Loucy (cell line): ENCODE data around the gene RPH3AL.
"Not testable (repeated sequence)": the region's sequence is repeated elsewhere in the genome, so short reads cannot be mapped to it uniquely, and the experiment has no call there.

ENCODE experiments used
- H2AFZ ChIP-seq: fragments of 200-600 bp; sonication (generic); 2 replicates; pipeline ENCODE4 v1.6.0; 2016; ENCODE audit warnings: antibody characterized with exemption, mild to moderate bottlenecking, low read length, moderate library complexity
- H3F3A ChIP-seq: fragments of 200-600 bp; 2 replicates; pipeline ENCODE4 v1.6.0; 2016; ENCODE audit warnings: antibody characterized with exemption, low read depth, mild to moderate bottlenecking
- H3K27me3 ChIP-seq: fragments of 200-600 bp; sonication (generic); 2 replicates; pipeline ENCODE4 v1.6.1; 2014; ENCODE audit warnings: low read length, mild to moderate bottlenecking; ENCODE audit not compliant: insufficient read depth, poor library complexity, severe bottlenecking
- H3K36me3 ChIP-seq: fragments of 200-600 bp; sonication (generic); 2 replicates; pipeline ENCODE4 v1.6.1; 2016; ENCODE audit warnings: low read length; ENCODE audit not compliant: insufficient read depth
- H3K4me1 ChIP-seq: fragments of 200-600 bp; sonication (generic); 2 replicates; pipeline ENCODE4 v1.5.1; 2014; ENCODE audit warnings: low read length, mild to moderate bottlenecking; ENCODE audit not compliant: insufficient read depth, poor library complexity, severe bottlenecking
- H3K4me2 ChIP-seq: fragments of 200-600 bp; sonication (generic); 2 replicates; pipeline ENCODE4 v1.6.0; 2014; ENCODE audit warnings: antibody characterized with exemption, low read length, low read depth, mild to moderate bottlenecking; ENCODE audit not compliant: poor library complexity, severe bottlenecking
- H3K4me3 ChIP-seq: fragments of 200-600 bp; sonication (generic); 2 replicates; pipeline ENCODE4 v1.5.1; 2014; ENCODE audit warnings: low read length, mild to moderate bottlenecking, mixed read lengths; ENCODE audit not compliant: poor library complexity, severe bottlenecking
- H3K79me2 ChIP-seq: fragments of 200-600 bp; sonication (generic); 2 replicates; pipeline ENCODE4 v1.6.1; 2014; ENCODE audit warnings: low read length; ENCODE audit not compliant: insufficient read depth
- H3K9ac ChIP-seq: fragments of 200-600 bp; sonication (generic); 2 replicates; pipeline ENCODE4 v1.6.0; 2014; ENCODE audit warnings: mild to moderate bottlenecking, low read depth, low read length, moderate library complexity; ENCODE audit not compliant: poor library complexity, severe bottlenecking
- H3K9me2 ChIP-seq: fragments of 200-600 bp; sonication (generic); replicated peaks from 2 replicates; pipeline ENCODE4 v1.6.1; 2016; ENCODE audit warnings: low read depth, low read length, mixed read lengths
- H3K9me3 ChIP-seq: fragments of 200-600 bp; sonication (generic); 2 replicates; pipeline ENCODE4 v1.6.1; 2014; ENCODE audit warnings: mild to moderate bottlenecking, antibody characterized with exemption, low read length, low read depth; ENCODE audit not compliant: insufficient read depth
- H4K20me1 ChIP-seq: fragments of 200-600 bp; sonication (generic); 2 replicates; pipeline ENCODE4 v1.6.0; 2014; ENCODE audit warnings: antibody characterized with exemption, low read length, mild to moderate bottlenecking; ENCODE audit not compliant: insufficient read depth, poor library complexity, severe bottlenecking
- EZH2phosphoT487 ChIP-seq: fragments of 200-600 bp; IDR thresholded peaks from 2 replicates; pipeline ENCODE4 v1.6.1; 2018; ENCODE audit warnings: antibody characterized with exemption, mild to moderate bottlenecking, moderate library complexity, borderline replicate concordance
- TF ChIP-seq, protein P1 (sequence below): fragments of 200-600 bp; sonication (generic); conservative IDR thresholded peaks from 2 replicates; pipeline ENCODE4 v1.5.1; 2014; ENCODE audit warnings: mild to moderate bottlenecking, antibody characterized with exemption, low read length

Gene RPH3AL

DNA sequence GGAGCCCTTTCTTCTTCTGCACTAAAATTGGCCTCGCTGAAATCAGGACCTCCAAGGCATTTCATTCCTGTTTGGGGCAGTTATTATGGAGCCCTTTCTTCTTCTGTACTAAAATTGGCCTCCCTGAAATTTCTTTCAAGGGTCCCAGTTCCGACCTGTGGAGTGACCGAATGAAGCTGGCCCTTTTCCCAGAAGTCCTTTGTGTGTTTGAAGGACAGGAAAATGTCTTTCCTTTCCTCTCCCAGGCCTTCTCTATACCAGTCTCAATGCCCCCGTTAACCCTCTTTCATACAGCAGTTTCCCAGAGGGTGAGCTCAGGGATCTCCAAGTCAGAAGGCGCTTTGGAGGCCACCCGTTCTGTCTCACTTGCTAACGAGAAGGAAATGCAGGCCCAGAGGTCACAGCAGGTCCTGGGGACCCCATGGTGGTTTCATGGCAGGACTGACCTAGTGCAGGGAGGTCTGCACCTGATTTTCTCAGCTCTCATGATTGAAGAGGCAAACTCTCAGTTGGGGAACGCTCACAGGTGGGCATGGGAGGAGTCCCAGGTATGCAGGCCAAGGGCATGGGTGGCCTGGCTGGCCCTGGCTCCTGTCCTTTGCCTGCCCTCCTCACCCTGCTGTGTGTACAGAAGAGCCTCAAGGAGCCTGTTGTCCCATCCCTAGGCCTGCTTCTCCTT lies 134.0 kb downstream of the RPH3AL start:
- Histone ChIP-seq H3K36me3 (no peaks in the 10 kb centered on the region), H3K27me3 (no peaks in the 10 kb centered on the region), H3K9ac (no peak overlapping the region), H3K79me2 (no peaks in the 10 kb centered on the region), H3K4me3 (no peak overlapping the region), H3K4me1 (no peaks in the 10 kb centered on the region), H4K20me1 (no peaks in the 10 kb centered on the region), H3K9me2 (no peaks in the 10 kb centered on the region), H3F3A (no peaks in the 10 kb centered on the region), H2AFZ (no peak overlapping the region), H3K4me2 (no peak overlapping the region), H3K9me3 (peaks cover 3% of the 10 kb centered on the region; the same call in 1 of the 2 replicates)
- TF ChIP-seq, protein P1, sequence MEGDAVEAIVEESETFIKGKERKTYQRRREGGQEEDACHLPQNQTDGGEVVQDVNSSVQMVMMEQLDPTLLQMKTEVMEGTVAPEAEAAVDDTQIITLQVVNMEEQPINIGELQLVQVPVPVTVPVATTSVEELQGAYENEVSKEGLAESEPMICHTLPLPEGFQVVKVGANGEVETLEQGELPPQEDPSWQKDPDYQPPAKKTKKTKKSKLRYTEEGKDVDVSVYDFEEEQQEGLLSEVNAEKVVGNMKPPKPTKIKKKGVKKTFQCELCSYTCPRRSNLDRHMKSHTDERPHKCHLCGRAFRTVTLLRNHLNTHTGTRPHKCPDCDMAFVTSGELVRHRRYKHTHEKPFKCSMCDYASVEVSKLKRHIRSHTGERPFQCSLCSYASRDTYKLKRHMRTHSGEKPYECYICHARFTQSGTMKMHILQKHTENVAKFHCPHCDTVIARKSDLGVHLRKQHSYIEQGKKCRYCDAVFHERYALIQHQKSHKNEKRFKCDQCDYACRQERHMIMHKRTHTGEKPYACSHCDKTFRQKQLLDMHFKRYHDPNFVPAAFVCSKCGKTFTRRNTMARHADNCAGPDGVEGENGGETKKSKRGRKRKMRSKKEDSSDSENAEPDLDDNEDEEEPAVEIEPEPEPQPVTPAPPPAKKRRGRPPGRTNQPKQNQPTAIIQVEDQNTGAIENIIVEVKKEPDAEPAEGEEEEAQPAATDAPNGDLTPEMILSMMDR, result no peak
- no peak for TF ChIP-seq EZH2phosphoT487

DNA sequence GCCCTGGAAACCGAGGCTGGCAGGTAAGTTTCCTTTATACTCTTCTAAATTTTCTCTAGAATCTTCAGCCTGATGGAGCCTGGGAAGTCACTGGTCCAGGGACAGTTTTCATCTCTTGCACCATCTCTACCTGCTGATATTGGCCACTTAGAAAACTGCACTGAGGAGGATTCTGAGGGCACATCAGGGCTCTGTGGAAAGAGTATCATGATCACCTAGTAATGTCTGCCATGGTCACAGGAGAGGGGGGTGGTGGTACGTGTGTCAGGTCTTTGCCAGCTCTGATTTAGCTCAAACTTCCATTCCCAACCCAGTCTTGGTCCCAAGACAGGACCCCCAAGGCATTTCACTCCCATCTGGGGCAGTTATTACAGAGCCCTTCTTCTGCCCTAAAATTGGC lies 136.0 kb downstream of the RPH3AL start:
- H3K4me2 ChIP-seq, result no peak overlapping the region
- H3F3A ChIP-seq, result no peaks in the 10 kb centered on the region
- no peaks in the 10 kb centered on the region for H3K36me3 ChIP-seq
- no peaks in the 10 kb centered on the region for H3K4me1 ChIP-seq
- no peak overlapping the region for H3K9ac ChIP-seq
- no peaks in the 10 kb centered on the region for H4K20me1 ChIP-seq
- no peaks in the 10 kb centered on the region for H3K27me3 ChIP-seq
- no peaks in the 10 kb centered on the region for H3K9me2 ChIP-seq
- H3K9me3 ChIP-seq, result peaks cover 7% of the 10 kb centered on the region; the same call in 1 of the 2 replicates
- TF ChIP-seq, protein P1, result no peak
- TF ChIP-seq EZH2phosphoT487, result no peak
- no peak overlapping the region for H3K4me3 ChIP-seq
- H3K79me2 ChIP-seq, result no peaks in the 10 kb centered on the region
- H2AFZ ChIP-seq, result no peak overlapping the region

DNA sequence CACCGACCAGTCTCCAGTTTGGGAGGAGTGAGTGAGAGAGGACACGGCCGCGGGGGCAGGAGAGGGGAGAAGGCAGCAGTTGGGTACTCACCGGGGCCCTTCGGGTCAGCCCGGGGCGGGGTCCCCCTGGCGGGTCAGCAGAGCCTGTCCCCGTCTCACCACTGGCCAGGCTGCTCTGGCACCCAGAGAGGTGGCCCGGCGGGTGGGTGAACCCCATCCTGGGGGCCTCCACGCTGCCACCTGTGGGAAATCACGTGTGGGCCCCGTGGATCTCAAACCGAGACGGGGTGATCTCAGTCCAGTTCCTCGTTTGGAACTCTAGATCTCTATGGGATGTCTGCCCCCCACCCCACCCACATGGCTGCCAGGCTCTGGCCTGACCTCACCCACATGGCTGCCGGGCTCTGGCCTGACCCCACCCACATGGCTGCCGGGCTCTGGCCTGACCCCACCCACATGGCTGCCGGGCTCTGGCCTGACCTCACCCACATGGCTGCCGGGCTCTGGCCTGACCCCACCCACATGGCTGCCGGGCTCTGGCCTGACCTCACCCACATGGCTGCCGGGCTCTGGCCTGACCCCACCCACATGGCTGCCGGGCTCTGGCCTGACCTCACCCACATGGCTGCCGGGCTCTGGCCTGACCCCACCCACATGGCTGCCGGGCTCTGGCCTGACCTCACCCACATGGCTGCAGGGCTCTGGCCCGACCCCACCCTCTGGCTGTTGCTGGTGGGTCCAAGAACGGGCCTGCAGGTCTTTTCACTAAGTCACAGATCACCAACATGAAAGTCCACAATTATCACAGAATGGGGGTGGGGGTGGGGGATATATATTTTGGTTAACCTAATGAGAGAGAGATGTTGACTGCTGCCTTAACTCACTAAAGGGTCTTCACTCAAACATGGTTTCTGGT lies 136.8 kb downstream of the RPH3AL start:
- H3K36me3 ChIP-seq, H3K9ac ChIP-seq, H3K4me2 ChIP-seq, H3K9me3 ChIP-seq, H3K79me2 ChIP-seq, H3K27me3 ChIP-seq, H3K4me1 ChIP-seq, H3F3A ChIP-seq, H3K9me2 ChIP-seq, H2AFZ ChIP-seq, H3K4me3 ChIP-seq, H4K20me1 ChIP-seq: not testable (repeated sequence)
